HG03196 (cell line): ENCODE measurements around the gene HSF5.
"Not testable (repeated sequence)": the region's sequence is repeated elsewhere in the genome, so short reads cannot be mapped to it uniquely, and the experiment has no call there.

Experiments
- ATAC-seq: cut with Tn5 transposase; IDR thresholded peaks from one replicate; pipeline ENCODE4 v1.9.1; 2021; ENCODE audit not compliant: unreplicated experiment

HSF5 gene

GRCh38 chr17:58415371-58416055 lies 72.7 kb downstream of the HSF5 start:
- no peak for ATAC-seq

- no peak for ATAC-seq
These were observed 73.6 kb downstream of the HSF5 start for GRCh38 chr17:58414596-58414997.

- ATAC-seq, result no peak
These were observed 74.5 kb downstream of the HSF5 start for GRCh38 chr17:58413684-58414083.

DNA sequence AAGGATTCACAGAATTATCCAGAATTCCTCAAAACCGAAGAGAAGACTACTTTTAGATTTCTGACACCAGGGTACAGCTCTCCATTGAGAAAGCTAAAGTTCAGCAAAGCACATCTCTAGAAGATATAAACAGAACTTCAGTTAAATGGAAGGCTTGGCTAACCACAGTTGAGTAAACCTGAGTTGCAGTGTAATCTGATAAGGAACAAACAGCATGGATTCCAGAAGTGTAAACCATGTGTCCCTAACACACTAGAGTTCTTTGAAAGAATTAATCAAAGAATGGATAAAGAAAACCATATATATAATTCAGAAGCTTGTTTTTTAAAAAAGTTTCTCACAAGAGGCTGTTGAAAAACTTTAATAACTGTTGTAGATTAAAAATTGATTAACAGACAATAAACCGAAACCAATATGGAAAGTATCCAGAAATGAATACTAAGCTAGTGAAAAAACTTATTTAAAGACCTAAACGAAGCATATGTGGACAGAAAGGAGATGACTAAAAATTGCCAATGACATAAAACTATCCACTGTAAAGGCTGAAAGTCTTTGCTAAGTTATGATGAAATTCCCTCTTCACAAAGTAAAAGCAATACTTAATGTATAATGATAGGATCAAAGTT lies 75.1 kb downstream of the HSF5 start:
- no peak for ATAC-seq

- ATAC-seq, result no peak
These were observed 76.0 kb downstream of the HSF5 start for GRCh38 chr17:58412064-58412703.

DNA sequence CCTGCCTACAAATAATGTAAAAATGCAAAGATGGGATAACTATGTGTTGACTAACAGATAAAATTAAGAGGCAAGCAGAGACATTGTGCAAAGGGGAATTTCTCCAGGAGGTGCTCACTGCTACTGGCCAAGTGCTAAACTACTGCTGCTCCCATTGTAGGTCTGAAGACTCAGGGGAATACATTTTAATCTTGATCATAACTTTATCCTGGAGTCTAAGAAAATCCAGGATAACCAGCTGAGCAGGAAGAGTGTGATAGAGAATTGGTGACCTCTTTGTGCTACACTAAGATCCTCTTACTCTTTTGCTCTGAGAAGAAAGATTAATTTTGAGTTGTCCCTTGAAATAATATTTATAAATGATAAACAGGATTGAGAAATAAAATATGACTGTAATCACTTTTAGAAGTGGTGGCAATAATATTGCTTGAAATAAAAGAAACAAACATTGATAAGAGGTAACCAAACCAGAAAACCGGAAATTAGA lies 76.8 kb downstream of the HSF5 start:
- ATAC-seq, result no peak

DNA sequence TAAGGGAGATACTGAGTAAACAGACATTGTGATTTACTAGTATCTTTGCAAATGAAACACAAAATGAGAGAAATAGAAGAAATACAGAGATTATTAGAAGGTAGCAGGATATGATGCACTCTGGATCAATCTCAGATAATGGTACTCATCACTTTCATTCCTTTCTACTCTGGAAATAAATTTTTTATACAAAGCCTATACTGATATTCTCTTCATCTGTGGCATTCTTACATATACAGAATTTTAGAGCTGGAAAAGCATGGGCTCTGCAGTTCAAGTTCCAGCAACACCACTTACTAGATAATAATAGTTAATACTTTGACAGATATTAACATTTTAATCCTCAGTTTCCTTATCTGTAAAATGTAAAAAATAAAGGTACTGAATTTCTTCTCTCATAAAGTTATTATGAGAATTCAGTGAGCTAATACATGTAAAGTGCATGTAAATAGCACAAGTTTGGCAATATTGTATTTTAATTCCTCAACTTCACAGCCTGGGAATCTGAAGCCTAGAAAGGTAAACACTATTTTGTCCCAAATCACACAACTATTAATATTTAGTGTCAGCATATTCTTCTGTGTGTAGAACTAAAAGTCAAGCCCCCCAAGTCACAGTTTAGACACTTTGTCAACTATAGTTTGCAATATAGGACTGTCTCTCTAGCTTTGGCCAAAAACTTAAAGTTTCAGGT lies 77.3 kb downstream of the HSF5 start:
- no peak for ATAC-seq

DNA sequence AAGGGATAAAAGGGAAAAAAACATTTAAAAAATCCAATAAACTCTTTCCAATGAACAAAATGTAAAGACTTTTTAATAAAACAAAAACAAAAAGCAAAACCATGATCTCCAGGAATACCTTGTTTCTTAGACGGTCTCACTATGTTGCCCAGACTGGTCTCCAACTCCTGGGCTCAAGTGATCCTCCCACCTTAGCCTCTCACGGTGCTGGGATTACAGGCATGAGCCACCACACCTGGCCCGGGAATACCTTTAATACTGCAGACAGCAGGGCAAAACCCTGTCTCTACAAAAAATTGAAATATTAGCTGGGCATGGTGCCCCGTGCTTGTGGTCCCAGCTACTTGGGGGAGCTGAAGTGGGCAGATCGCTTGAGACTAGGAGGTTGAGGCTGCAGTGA lies 78.8 kb downstream of the HSF5 start:
- no peak for ATAC-seq

DNA sequence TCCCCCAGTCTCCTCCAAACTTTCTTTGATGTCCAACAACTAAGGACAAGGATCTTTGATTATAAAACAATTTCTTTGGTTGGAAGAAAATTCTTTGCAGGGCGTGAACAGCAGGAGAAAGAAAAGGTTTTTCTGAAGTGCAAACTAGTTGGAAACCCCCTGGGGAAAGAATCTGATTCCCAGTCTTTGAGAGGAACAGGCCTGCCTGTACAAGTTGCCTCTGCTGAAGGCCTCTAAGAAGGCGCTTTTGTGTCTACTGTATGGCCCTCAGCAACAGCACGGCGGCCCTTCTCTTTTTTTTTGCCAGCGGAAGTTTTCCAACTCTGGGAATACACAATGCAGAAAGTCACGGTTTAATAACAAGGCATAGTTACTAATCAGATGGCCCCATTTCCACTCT lies 84.9 kb downstream of the HSF5 start:
- no peak for ATAC-seq

- ATAC-seq, result no peak
These were observed 85.5 kb downstream of the HSF5 start for GRCh38 chr17:58402679-58403078.

- ATAC-seq, result no peak
These were observed 86.2 kb downstream of the HSF5 start for GRCh38 chr17:58402047-58402446.

GRCh38 chr17:58401287-58401686 lies 86.9 kb downstream of the HSF5 start:
- ATAC-seq, result no peak

- no peak for ATAC-seq
These were observed 87.4 kb downstream of the HSF5 start for GRCh38 chr17:58400826-58401225.

DNA sequence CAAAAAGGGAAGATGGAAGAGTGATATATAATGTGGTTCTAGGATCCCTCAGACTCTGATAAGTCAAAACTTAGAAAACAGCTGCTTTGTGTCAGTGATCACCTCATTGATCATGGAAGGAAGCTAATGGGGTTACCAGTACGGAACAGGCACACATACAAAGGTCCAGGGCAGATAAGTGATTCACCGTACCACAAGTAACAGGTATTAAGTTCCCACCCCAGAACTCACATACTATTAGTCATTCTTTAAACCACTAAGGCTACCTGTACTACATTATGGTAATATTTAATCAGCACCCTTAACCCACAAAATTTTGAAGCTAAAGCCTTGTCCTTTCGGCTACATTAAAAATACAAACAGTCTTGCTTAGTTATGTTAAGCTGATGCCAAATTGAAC lies 88.2 kb downstream of the HSF5 start:
- no peak for ATAC-seq

DNA sequence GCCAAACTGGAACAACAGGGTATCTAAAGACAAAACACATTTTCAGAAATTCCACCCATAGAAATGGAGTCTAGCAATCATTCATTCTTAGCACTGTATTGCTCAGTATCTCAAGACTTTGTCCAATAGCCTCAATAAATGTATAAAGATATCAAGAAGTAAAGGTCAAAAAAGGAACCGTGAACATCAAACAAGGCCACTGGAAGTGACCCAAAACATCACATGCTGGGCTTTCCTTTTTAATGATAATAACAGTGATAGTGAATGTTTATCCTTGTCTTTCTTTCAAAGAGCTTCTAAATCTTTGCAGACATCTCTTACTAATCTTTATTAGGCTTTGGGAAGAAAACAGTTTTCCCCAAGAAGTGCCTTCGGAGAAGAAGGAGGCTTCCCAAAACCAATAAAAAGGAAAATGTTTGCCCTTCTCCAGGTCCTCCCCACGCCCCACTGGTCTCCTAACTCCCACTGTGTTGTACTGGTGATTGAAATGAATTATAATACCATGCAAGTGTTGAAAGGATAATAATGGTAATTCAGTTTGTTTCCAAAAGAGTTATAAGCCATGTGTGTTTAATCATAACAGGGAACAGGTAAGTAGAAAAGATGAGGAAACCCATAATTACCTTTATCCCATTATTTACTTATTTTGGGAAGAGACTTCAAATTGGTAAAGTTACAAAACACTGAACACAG lies 89.5 kb downstream of the HSF5 start:
- ATAC-seq, result no peak

- not testable (repeated sequence) for ATAC-seq
These were observed 90.8 kb downstream of the HSF5 start for GRCh38 chr17:58397421-58397820.

- no peak for ATAC-seq
These were observed 92.0 kb downstream of the HSF5 start for GRCh38 chr17:58396173-58396572.

GRCh38 chr17:58394534-58395223 lies 93.5 kb downstream of the HSF5 start:
- no peak for ATAC-seq

GRCh38 chr17:58391302-58391984 lies 96.8 kb downstream of the HSF5 start:
- no peak for ATAC-seq

GRCh38 chr17:58390884-58391283 lies 97.3 kb downstream of the HSF5 start:
- no peak for ATAC-seq
